Dedifferentiated amniotic fluid mesenchymal stem cell (primary cell): ENCODE data around the gene STH.
A peak's percentile ranks its signal among the peaks of the same experiment; 100 is the strongest.
"Not testable (repeated sequence)": the region's sequence is repeated elsewhere in the genome, so short reads cannot be mapped to it uniquely, and the experiment has no call there.

ENCODE experiments used
- DNase-seq: peaks from one replicate; pipeline ENCODE4 v3.0.0-alpha.2; 2016; ENCODE audit errors: extremely low spot score

Gene STH

DNA sequence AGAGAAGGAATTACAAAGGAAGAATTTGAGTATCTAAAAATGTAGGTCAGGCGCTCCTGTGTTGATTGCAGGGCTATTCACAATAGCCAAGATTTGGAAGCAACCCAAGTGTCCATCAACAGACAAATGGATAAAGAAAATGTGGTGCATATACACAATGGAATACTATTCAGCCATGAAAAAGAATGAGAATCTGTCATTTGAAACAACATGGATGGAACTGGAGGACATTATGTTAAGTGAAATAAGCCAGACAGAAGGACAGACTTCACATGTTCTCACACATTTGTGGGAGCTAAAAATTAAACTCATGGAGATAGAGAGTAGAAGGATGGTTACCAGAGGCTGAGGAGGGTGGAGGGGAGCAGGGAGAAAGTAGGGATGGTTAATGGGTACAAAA is 7.0 kb downstream of the STH start:
- DNase-seq, result not testable (repeated sequence)

DNA sequence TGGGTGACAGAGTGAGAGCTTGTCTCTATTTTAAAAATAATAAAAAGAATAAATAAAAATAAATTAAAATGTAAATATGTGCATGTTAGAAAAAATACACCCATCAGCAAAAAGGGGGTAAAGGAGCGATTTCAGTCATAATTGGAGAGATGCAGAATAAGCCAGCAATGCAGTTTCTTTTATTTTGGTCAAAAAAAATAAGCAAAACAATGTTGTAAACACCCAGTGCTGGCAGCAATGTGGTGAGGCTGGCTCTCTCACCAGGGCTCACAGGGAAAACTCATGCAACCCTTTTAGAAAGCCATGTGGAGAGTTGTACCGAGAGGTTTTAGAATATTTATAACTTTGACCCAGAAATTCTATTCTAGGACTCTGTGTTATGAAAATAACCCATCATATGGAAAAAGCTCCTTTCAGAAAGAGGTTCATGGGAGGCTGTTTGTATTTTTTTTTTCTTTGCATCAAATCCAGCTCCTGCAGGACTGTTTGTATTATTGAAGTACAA is 8.5 kb downstream of the STH start:
- DNase-seq, result no peak

- DNase-seq, result no peak
Observed at GRCh38 chr17:46008591-46008990, 9.5 kb downstream of the STH start.

- DNase-seq, result no peak
Observed at GRCh38 chr17:46009681-46010596, 10.9 kb downstream of the STH start.

DNA sequence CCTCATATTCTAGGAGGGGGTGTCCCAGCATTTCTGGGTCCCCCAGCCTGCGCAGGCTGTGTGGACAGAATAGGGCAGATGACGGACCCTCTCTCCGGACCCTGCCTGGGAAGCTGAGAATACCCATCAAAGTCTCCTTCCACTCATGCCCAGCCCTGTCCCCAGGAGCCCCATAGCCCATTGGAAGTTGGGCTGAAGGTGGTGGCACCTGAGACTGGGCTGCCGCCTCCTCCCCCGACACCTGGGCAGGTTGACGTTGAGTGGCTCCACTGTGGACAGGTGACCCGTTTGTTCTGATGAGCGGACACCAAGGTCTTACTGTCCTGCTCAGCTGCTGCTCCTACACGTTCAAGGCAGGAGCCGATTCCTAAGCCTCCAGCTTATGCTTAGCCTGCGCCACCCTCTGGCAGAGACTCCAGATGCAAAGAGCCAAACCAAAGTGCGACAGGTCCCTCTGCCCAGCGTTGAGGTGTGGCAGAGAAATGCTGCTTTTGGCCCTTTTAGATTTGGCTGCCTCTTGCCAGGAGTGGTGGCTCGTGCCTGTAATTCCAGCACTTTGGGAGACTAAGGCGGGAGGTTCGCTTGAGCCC is 11.6 kb downstream of the STH start:
- no peak for DNase-seq

DNA sequence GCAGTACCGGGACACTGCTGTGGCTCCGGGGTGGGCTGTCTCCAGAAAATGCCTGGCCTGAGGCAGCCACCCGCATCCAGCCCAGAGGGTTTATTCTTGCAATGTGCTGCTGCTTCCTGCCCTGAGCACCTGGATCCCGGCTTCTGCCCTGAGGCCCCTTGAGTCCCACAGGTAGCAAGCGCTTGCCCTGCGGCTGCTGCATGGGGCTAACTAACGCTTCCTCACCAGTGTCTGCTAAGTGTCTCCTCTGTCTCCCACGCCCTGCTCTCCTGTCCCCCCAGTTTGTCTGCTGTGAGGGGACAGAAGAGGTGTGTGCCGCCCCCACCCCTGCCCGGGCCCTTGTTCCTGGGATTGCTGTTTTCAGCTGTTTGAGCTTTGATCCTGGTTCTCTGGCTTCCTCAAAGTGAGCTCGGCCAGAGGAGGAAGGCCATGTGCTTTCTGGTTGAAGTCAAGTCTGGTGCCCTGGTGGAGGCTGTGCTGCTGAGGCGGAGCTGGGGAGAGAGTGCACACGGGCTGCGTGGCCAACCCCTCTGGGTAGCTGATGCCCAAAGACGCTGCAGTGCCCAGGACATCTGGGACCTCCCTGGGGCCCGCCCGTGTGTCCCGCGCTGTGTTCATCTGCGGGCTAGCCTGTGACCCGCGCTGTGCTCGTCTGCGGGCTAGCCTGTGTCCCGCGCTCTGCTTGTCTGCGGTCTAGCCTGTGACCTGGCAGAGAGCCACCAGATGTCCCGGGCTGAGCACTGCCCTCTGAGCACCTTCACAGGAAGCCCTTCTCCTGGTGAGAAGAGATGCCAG is 12.9 kb downstream of the STH start:
- no peak for DNase-seq

- DNase-seq, result no peak
Observed at GRCh38 chr17:46012506-46013079, 13.5 kb downstream of the STH start.

GRCh38 chr17:46013127-46013501 is 14.1 kb downstream of the STH start:
- DNase-seq, result no peak

DNA sequence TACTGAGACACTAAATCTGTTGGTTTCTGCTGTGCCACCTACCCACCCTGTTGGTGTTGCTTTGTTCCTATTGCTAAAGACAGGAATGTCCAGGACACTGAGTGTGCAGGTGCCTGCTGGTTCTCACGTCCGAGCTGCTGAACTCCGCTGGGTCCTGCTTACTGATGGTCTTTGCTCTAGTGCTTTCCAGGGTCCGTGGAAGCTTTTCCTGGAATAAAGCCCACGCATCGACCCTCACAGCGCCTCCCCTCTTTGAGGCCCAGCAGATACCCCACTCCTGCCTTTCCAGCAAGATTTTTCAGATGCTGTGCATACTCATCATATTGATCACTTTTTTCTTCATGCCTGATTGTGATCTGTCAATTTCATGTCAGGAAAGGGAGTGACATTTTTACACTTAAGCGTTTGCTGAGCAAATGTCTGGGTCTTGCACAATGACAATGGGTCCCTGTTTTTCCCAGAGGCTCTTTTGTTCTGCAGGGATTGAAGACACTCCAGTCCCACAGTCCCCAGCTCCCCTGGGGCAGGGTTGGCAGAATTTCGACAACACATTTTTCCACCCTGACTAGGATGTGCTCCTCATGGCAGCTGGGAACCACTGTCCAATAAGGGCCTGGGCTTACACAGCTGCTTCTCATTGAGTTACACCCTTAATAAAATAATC is 14.6 kb downstream of the STH start:
- DNase-seq, result peak; percentile 60

DNA sequence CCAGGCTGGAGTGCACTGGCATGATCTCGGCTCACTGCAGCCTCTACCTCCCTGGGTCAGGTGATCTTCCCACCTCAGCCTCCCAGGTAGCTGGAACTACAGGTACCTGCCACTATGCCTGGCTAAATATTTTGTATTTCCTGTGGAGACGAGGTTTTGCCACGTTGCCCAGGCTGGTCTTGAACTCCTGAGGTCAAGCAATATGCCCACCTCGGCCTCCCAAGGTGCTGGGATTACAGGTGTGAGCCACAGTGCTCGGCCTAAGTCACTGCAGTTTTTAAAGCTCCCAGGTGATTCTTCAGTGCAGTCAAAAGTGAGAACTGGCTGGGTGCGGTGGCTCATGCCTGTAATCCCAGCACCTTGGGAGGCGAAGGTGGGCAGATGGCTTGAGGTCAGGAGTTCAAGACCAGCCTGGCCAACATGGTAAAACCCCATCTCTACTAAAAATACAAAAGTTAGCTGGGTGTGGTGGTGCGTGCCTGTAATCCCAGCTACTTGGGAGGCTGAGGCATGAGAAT is 20.4 kb downstream of the STH start:
- DNase-seq, result not testable (repeated sequence)

- no peak for DNase-seq
Observed at GRCh38 chr17:46020023-46020761, 21.1 kb downstream of the STH start.

- DNase-seq, result no peak
Observed at GRCh38 chr17:46020998-46021397, 21.9 kb downstream of the STH start.

DNA sequence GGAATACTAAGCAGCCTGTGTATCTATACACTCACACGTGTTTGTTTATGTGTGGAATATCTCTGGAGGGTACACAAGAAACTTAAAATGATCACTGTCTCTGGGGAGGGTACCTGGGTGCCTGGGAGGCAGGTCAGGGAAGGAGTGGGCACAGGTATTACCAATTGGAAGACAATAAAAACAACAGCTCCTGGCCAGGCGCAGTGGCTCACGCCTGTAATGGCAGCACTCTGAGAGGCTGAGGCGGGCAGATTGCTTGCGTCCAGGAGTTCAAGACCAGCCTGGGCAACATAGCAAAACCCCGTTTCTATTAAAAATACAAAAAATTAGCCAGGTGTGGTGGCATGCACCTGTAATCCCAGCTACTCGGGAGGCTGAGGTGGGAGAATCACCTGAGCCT is 24.3 kb downstream of the STH start:
- not testable (repeated sequence) for DNase-seq

DNA sequence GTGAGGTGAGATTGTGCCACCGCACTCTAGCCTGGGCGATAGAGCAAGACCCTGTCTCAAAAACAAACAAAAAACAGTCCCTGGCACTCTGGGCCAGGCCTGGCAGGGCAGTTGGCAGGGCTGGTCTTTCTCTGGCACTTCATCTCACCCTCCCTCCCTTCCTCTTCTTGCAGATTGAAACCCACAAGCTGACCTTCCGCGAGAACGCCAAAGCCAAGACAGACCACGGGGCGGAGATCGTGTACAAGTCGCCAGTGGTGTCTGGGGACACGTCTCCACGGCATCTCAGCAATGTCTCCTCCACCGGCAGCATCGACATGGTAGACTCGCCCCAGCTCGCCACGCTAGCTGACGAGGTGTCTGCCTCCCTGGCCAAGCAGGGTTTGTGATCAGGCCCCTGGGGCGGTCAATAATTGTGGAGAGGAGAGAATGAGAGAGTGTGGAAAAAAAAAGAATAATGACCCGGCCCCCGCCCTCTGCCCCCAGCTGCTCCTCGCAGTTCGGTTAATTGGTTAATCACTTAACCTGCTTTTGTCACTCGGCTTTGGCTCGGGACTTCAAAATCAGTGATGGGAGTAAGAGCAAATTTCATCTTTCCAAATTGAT is 24.8 kb downstream of the STH start:
- DNase-seq, result no peak

DNA sequence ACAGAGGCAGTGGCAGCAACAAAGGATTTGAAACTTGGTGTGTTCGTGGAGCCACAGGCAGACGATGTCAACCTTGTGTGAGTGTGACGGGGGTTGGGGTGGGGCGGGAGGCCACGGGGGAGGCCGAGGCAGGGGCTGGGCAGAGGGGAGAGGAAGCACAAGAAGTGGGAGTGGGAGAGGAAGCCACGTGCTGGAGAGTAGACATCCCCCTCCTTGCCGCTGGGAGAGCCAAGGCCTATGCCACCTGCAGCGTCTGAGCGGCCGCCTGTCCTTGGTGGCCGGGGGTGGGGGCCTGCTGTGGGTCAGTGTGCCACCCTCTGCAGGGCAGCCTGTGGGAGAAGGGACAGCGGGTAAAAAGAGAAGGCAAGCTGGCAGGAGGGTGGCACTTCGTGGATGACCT is 25.5 kb downstream of the STH start:
- DNase-seq, result no peak

GRCh38 chr17:46025060-46025459 is 26.0 kb downstream of the STH start:
- DNase-seq, result no peak

- no peak for DNase-seq
Observed at GRCh38 chr17:46025510-46026165, 26.6 kb downstream of the STH start.

DNA sequence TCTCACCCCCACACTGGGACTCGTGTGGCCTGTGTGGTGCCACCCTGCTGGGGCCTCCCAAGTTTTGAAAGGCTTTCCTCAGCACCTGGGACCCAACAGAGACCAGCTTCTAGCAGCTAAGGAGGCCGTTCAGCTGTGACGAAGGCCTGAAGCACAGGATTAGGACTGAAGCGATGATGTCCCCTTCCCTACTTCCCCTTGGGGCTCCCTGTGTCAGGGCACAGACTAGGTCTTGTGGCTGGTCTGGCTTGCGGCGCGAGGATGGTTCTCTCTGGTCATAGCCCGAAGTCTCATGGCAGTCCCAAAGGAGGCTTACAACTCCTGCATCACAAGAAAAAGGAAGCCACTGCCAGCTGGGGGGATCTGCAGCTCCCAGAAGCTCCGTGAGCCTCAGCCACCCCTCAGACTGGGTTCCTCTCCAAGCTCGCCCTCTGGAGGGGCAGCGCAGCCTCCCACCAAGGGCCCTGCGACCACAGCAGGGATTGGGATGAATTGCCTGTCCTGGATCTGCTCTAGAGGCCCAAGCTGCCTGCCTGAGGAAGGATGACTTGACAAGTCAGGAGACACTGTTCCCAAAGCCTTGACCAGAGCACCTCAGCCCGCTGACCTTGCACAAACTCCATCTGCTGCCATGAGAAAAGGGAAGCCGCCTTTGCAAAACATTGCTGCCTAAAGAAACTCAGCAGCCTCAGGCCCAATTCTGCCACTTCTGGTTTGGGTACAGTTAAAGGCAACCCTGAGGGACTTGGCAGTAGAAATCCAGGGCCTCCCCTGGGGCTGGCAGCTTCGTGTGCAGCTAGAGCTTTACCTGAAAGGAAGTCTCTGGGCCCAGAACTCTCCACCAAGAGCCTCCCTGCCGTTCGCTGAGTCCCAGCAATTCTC is 27.4 kb downstream of the STH start:
- DNase-seq, result no peak
